Testis (tissue), 2 donors: Measurements from ENCODE around the gene EFNA2.

Experiments used
- POLR2A ChIP-seq: fragments of 450-650 bp; IDR thresholded peaks from one replicate; pipeline ENCODE4 v1.6.1; 2017; ENCODE audit warnings: antibody characterized with exemption, mild to moderate bottlenecking, moderate library complexity
- TF ChIP-seq, protein P1 (sequence below), 3 experiments: fragments of 450-650 bp in 2 of 3; fragments of 200-600 bp in 1 of 3; sonication (generic) in 1 of 3; IDR thresholded peaks; one replicate each; pipeline ENCODE4 v1.5.1; 2016 to 2019; ENCODE audit warnings: antibody characterized with exemption in 3 of 3, mild to moderate bottlenecking in 2 of 3, moderate library complexity in 1 of 3

- TF ChIP-seq, protein P1, sequence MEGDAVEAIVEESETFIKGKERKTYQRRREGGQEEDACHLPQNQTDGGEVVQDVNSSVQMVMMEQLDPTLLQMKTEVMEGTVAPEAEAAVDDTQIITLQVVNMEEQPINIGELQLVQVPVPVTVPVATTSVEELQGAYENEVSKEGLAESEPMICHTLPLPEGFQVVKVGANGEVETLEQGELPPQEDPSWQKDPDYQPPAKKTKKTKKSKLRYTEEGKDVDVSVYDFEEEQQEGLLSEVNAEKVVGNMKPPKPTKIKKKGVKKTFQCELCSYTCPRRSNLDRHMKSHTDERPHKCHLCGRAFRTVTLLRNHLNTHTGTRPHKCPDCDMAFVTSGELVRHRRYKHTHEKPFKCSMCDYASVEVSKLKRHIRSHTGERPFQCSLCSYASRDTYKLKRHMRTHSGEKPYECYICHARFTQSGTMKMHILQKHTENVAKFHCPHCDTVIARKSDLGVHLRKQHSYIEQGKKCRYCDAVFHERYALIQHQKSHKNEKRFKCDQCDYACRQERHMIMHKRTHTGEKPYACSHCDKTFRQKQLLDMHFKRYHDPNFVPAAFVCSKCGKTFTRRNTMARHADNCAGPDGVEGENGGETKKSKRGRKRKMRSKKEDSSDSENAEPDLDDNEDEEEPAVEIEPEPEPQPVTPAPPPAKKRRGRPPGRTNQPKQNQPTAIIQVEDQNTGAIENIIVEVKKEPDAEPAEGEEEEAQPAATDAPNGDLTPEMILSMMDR (IDR thresholded peaks at IDR 0.05): no peak
- no peak for TF ChIP-seq POLR2A
These were observed 7.6 kb upstream of the EFNA2 start for GRCh38 chr19:1278074-1278473.
